Left ventricle myocardium inferior (tissue), 1 donor: Measurements from ENCODE around the gene SLC35F1. TPM values are rescaled to one million over a fixed set of nuclear protein-coding genes. Genes with fewer than 3 reads are reported as not detected.

ENCODE experiments used
- DNase-seq: peaks from one replicate; pipeline ENCODE4 v3.0.0-alpha.2; 2020
- H3K27ac ChIP-seq: fragments of 200-600 bp; replicated peaks from 2 replicates; pipeline ENCODE4 v1.8.0; 2021
- H3K27me3 ChIP-seq: fragments of 200-600 bp; 2 replicates; pipeline ENCODE4 v1.8.0; 2021; ENCODE audit warnings: low read depth
- H3K36me3 ChIP-seq: fragments of 200-600 bp; 2 replicates; pipeline ENCODE4 v1.8.0; 2021
- H3K4me1 ChIP-seq: fragments of 200-600 bp; 2 replicates; pipeline ENCODE4 v1.8.0; 2021
- H3K4me3 ChIP-seq: fragments of 200-600 bp; 2 replicates; pipeline ENCODE4 v1.8.0; 2021; ENCODE audit warnings: mild to moderate bottlenecking, moderate library complexity
- H3K9me3 ChIP-seq: fragments of 200-600 bp; replicated peaks from 2 replicates; pipeline ENCODE4 v1.8.0; 2021
- CTCF ChIP-seq: fragments of 200-600 bp; IDR thresholded peaks from 2 replicates; pipeline ENCODE4 v1.8.0; 2021; ENCODE audit warnings: antibody characterized with exemption, mild to moderate bottlenecking, borderline replicate concordance
- intact Hi-C: fragments of 100-400 bp; cut with micrococcal nuclease; formaldehyde crosslinking; loops from one replicate; pipeline ENCODE4 v1.11.0; 2022
- total RNA-seq: library from RNA; stranded (reverse); fragmentation: NEBNext Ultra II Directional; extraction: Animal tissue kit (Norgen Biotek cat#: 25700); gene quantifications from one replicate; pipeline ENCODE4 v1.2.1, GENCODE V29; 2021
- donor health status: DM: no; HTN: yes; CAD: no; lungs with severe emphysema.

Gene SLC35F1
- total RNA-seq, 1 donor from 2014 or later = 6.4 TPM

- Histone ChIP-seq H3K36me3 (no peaks in the 10 kb centered on the region), H3K9me3 (peaks cover 9% of the 10 kb centered on the region), H3K27ac (peak overlapping the region; percentile 21), H3K4me3 (no peak overlapping the region), H3K27me3 (no peaks in the 10 kb centered on the region), H3K4me1 (peaks cover 27% of the 10 kb centered on the region)
- DNase-seq = no peak
- no peak for TF ChIP-seq CTCF
- intact Hi-C loops = no loop called here
Measured at GRCh38 chr6:118100717-118101116, 193.7 kb downstream of the SLC35F1 start.

GRCh38 chr6:118101220-118101619, 194.2 kb downstream of the SLC35F1 start:
- Histone ChIP-seq H3K4me3 (no peak overlapping the region), H3K9me3 (peaks cover 9% of the 10 kb centered on the region), H3K27me3 (no peaks in the 10 kb centered on the region), H3K27ac (peak overlapping the region; percentile 21), H3K36me3 (no peaks in the 10 kb centered on the region), H3K4me1 (peaks cover 27% of the 10 kb centered on the region)
- intact Hi-C loops = no loop called here
- no peak for TF ChIP-seq CTCF
- DNase-seq = no peak

GRCh38 chr6:118101831-118102345, 194.8 kb downstream of the SLC35F1 start:
- no peak for TF ChIP-seq CTCF
- intact Hi-C loops = no loop called here
- Histone ChIP-seq H3K36me3 (no peaks in the 10 kb centered on the region), H3K4me1 (peaks cover 27% of the 10 kb centered on the region), H3K9me3 (peaks cover 9% of the 10 kb centered on the region), H3K27me3 (no peaks in the 10 kb centered on the region), H3K27ac (peak overlapping the region; percentile 21), H3K4me3 (no peak overlapping the region)
- no peak for DNase-seq

- Histone ChIP-seq H3K27me3 (no peaks in the 10 kb centered on the region), H3K9me3 (peaks cover 9% of the 10 kb centered on the region), H3K4me3 (no peak overlapping the region), H3K27ac (no peak overlapping the region), H3K4me1 (peaks cover 27% of the 10 kb centered on the region), H3K36me3 (no peaks in the 10 kb centered on the region)
- no peak for TF ChIP-seq CTCF
- intact Hi-C loops = no loop called here
- no peak for DNase-seq
Measured at GRCh38 chr6:118102401-118102800, 195.3 kb downstream of the SLC35F1 start.

- H3K36me3 ChIP-seq = no peaks in the 10 kb centered on the region
- no peaks in the 10 kb centered on the region for H3K27me3 ChIP-seq
- peak overlapping the region; percentile 46 for H3K27ac ChIP-seq
- H3K4me1 ChIP-seq = peaks cover 24% of the 10 kb centered on the region
- no peak for TF ChIP-seq CTCF
- DNase-seq = no peak
- no peak overlapping the region for H3K4me3 ChIP-seq
- intact Hi-C loops = no loop called here
- peaks cover 9% of the 10 kb centered on the region for H3K9me3 ChIP-seq
Measured at GRCh38 chr6:118103381-118104146, 196.5 kb downstream of the SLC35F1 start.
